Amniotic stem cell (primary cell): Measurements from ENCODE around the gene LGI2.
"Not testable (repeated sequence)": the region's sequence is repeated elsewhere in the genome, so short reads cannot be mapped to it uniquely, and the experiment has no call there.

ENCODE experiments used
- DNase-seq: peaks from one replicate; lab custom pipeline; 2025; lab: John Stamatoyannopoulos, UW

The LGI2 gene

GRCh38 chr4:25050370-25051078 lies 19.8 kb upstream of the LGI2 start:
- DNase-seq: no peak

DNA sequence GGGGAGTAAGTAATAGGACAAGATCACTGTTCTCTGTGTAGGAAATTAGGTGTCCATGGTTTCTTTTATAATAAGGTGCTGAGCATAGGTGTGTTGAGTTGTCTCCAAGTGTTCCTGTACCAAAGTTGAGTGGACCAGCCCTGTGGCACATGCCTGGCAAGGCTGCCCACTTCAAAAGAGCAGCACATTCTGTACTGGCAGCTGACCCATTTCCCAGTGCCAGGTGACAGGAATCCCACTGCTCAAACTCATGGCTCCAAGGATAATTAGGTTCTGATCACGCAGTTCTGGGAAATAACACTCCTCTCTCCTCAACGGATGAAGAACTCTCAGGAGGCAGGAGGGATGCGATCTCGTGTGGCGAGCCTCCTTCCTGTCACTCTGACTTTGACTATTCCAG lies 12.8 kb upstream of the LGI2 start:
- DNase-seq: no peak

GRCh38 chr4:25033526-25033925 lies 2.8 kb upstream of the LGI2 start:
- DNase-seq: no peak

DNA sequence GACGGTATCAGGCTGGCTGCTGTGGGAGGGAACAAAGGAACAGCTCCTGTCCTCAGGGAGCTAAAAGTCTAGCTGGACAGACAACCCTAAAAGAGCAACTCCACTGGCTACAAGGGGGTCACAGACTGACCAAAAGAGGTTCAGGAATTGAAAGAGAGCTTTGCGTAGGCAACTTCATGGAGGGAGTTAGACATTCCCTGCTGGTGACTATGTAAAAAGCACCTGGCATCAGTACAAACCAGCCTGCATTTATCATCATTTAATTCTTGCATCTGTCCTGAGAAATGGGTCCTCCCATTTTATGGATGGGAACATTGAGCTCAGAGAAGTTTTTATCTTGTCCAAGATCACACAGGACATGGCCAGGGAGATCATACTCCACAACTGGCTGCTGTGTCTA lies 1.4 kb upstream of the LGI2 start:
- no peak for DNase-seq

DNA sequence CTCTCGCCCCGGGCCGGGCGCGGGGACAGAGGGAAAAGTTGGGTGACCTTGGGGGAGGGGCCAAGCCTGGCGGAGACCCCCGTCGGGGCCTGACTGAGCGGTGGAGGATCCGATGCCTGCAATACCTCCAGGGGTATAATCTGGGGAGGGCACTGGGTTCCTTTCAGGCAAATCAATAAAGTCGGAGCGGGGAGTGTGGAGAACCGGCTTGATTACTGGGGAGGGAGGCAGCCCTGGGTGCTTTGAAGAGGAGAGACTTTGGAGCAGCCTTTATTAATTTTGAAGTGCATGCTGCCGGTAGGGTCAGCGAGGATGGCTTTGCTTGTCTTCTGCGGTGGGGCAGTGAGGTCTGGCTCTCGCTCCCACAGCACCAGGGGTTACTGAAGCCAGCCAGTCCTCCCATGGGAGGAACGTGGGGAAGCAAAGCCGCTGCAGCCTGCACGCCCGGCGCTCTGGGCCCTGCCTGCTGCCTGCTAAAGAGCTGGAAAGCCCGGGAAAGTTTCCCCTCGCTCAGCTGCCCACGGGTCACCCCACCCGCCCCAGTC lies 403 bp upstream of the LGI2 start:
- DNase-seq: no peak

- DNase-seq: no peak
Measured at GRCh38 chr4:25029479-25030276, 1.1 kb downstream of the LGI2 start.

- DNase-seq: no peak
Measured at GRCh38 chr4:25028851-25029250, 1.9 kb downstream of the LGI2 start.

DNA sequence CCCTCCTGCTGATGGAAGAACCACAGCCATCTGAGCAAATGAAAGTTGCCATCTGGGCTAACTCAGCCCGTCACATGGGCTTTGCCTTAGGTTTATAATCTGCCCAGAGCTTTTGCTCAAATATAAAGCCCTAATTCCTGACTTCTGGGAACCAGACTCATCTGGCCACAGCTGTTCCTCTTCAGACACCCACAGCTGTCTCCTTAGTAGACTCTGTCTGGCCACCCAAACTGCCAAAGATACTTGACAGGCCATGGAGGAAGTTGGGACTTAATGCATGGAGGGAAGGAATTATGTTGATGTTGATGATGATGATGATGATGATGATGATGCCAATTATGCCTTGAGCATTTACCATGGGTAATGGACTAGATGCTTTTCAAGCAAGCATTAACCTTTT lies 8.0 kb downstream of the LGI2 start:
- DNase-seq: no peak

DNA sequence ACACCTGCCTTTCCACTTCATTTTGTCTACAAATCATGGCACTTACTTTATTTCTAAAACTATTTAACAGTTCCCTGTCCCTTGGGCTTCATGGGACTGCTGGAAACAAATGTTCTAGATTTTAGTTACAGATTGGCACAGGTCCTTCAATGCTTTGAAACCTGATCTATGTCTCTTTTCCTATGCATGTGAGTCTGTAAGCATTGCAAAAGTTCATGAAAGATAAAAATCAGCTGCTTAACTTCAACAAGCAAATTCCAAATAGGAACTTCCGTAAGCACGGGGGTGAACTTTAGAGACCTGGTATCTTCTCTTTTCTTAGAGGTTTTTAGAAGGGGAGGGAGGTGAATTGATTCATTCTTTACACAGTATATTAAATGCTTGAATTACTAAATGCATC lies 9.5 kb downstream of the LGI2 start:
- DNase-seq: no peak

DNA sequence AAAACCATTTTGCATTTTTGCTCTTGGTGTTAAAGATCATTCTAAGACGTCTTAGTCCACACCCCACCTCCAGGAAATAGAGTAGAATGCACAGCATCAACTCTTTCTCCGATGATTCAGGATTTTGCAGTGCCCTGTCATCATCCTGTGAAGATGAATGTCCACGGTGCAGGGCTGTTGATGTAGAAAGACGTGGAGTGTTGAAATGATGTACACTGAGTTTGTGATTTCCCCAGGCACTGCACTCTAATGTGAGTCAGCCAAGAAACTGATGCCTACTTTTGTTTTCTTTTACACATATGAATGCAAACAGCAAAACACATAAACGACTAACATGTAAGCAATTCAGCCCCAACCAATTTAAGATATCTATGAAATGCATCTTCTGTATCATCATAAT lies 10.5 kb downstream of the LGI2 start:
- DNase-seq: no peak

DNA sequence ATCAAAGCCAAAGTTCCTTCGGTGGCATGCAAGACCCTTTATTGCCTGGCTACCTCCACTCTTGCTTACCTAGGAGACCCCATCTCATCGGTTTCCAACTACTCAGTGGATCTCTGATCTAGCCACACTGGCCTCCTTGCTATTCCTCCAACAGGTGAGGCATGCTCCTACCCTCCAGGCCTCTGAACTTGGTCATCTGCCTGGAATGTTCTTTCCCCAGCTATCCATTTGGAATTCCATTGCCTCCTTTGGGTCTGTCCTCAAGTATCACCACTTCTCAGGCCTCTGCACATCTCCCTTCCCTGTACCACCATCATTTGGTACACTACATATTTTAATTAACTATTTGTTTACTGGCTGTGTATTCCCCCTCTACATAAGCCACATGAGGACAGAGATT lies 11.2 kb downstream of the LGI2 start:
- no peak for DNase-seq

DNA sequence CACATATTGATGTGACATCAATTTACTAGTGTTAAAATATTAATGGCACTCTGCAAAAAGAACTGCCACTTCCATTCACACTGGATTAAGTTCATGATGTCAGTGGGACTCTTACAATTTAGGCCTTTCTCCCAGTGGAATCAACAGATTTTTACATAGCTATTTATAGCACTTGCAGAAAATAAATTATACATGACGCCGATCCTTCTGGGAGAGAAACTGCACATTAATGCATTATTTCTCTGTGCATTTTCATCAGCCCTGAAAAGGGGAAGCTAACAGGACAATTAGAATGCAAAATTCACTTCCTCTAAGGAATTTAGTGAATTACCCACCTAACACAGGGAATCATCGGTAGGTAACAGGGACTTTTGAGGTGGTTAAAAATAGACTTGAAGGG lies 15.7 kb downstream of the LGI2 start:
- no peak for DNase-seq

GRCh38 chr4:25014662-25014983 lies 16.1 kb downstream of the LGI2 start:
- DNase-seq: not testable (repeated sequence)

DNA sequence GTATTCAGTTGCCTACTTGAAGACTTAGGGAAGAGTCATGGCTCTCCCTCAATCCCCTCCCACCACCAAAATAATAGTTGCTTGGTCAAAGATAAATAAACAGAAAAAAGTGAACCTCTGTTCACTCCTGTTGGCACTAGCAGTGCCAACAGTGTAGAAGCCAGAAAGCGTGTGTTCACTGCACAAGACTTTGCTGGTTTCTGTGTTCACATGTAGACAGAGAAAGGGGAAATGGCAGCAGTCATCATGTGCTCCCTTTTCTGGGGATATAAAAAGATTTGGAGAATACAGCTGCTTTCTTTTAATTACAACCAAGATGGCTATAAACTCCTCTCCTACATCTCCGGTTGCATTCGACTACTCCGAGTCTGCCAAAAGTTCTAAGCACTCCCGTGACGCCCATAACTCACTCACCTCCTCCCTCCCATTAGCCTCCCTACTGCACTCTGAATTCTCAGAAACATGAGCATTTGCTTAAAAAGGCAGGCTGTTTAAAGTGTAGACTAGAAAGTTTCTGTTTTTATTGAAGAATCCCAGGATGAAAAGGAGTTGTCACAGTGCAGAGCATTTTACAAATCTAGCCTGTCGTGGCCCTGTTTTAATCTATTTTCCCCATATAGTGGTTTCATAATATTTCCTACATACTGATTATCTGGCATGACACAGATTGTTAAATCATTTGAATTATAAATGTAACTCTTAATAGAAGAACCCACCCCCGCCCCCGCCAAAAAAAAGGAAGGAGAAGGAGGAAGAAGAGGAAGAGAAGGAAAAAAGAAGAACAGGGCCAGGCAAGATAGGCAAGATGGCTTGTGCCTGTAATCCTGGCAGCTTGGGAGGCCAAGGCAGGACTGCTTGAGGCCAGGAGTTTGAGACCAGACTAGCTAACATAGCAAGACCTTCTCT lies 16.7 kb downstream of the LGI2 start:
- DNase-seq: no peak

- DNase-seq: no peak
Measured at GRCh38 chr4:25012655-25013054, 18.1 kb downstream of the LGI2 start.

GRCh38 chr4:25011135-25011866 lies 19.4 kb downstream of the LGI2 start:
- DNase-seq: no peak

DNA sequence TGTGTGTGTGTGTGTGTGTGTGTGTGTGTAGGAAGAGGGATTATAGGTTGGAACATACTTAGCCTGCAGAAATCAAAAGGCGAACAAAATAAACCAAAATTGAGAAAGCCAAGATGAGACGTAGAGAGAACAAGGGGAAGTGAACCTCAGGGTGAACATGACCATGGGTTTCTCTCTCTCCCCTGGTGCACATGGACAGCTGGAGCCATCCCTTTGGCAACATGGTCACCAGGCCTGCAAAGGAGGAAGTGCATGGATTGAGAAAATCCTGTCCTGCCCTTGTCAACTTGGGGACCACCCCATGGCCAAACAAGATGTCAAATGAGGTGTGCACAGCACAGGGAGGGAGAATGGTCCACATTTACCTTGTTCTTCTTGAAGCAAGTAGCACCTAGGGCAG lies 23.1 kb downstream of the LGI2 start:
- no peak for DNase-seq

GRCh38 chr4:25002681-25003080 lies 28.1 kb downstream of the LGI2 start:
- no peak for DNase-seq

DNA sequence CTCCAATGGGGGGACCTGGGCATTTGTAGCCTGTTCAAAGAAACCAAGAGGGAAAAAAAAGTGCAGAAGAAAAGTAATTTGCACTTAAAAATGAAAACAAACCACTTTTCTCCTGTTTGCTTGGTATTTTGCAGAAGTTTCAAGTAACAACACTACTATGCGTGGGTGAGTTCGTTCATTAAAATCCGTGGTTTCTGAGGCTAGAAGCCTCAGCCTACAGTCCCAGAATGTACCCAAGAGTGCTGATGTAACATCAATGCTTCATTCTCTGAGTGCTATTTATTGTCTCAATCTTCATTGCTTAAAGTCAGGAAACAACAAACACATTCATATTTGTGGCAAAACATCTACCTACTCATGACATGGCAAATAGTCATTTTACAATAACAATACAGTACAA lies 29.2 kb downstream of the LGI2 start:
- no peak for DNase-seq

DNA sequence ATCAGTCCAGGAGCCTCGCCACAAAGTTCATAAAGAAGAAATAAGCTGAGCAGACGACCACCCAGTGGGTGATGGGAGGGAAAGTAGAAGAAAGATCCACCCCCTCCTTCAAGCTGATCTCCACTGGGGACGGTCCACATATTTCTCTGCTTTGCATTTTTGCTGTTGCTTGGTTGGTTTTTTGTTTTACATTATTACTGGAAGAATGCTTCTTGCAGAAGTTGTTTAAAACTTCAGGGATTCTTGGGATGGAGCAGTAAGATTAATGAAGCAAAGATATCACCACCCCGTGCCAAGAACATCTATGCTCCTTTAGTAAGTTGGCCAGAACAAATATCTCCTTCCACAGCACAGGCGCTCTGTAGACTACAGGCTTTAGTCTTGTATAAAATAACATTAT lies 30.1 kb downstream of the LGI2 start:
- no peak for DNase-seq

- no peak for DNase-seq
Measured at GRCh38 chr4:24999392-25000089, 31.2 kb downstream of the LGI2 start.
